GM23338 (cell line): ENCODE data around the gene NEU2. TPM values are rescaled to one million over a fixed set of nuclear protein-coding genes. Genes with fewer than 3 reads are reported as not detected.

Experiments
- ATAC-seq: fragments of 200-7000 bp; cut with Tn5 transposase; 3 replicates; pipeline ENCODE4 v1.9.1; 2020
- DNase-seq: peaks from one replicate; pipeline ENCODE4 v3.0.0-alpha.2; 2015; ENCODE audit warnings: low spot score
- H2AFZ ChIP-seq: fragments of 200-600 bp; sonication (generic); 2 replicates; pipeline ENCODE4 v1.8.0; 2016; ENCODE audit warnings: antibody characterized with exemption, mild to moderate bottlenecking, moderate library complexity
- H3F3A ChIP-seq: fragments of 200-600 bp; sonication (generic); replicated peaks from 2 replicates; pipeline ENCODE4 v1.8.0; 2017; ENCODE audit warnings: antibody characterized with exemption, mixed run types, low read depth
- H3K27ac ChIP-seq: fragments of 200-600 bp; sonication (generic); 2 replicates; pipeline ENCODE4 v1.6.1; 2016; ENCODE audit warnings: low read depth
- H3K27me3 ChIP-seq: fragments of 200-600 bp; sonication (generic); 2 replicates; pipeline ENCODE4 v1.8.0; 2016; ENCODE audit warnings: mild to moderate bottlenecking, mixed run types, moderate library complexity; ENCODE audit not compliant: insufficient read depth
- H3K36me3 ChIP-seq: fragments of 200-600 bp; sonication (generic); 2 replicates; pipeline ENCODE4 v1.8.0; 2016; ENCODE audit warnings: mild to moderate bottlenecking; ENCODE audit not compliant: insufficient read depth
- H3K4me1 ChIP-seq: fragments of 200-600 bp; sonication (generic); 2 replicates; pipeline ENCODE4 v1.8.0; 2016; ENCODE audit warnings: mild to moderate bottlenecking, moderate library complexity; ENCODE audit not compliant: insufficient read depth
- H3K4me2 ChIP-seq: fragments of 200-600 bp; sonication (generic); 2 replicates; pipeline ENCODE4 v1.7.1; 2017; ENCODE audit warnings: mixed run types
- H3K4me3 ChIP-seq: fragments of 200-600 bp; sonication (generic); 2 replicates; pipeline ENCODE4 v1.6.1; 2016; ENCODE audit warnings: mixed run types
- H3K79me2 ChIP-seq: fragments of 200-600 bp; sonication (generic); replicated peaks from 2 replicates; pipeline ENCODE4 v1.8.0; 2017; ENCODE audit warnings: mild to moderate bottlenecking; ENCODE audit not compliant: insufficient read depth
- H3K9me2 ChIP-seq: fragments of 200-600 bp; sonication (generic); 2 replicates; pipeline ENCODE4 v1.8.0; 2017; ENCODE audit not compliant: insufficient read depth
- H4K20me1 ChIP-seq: fragments of 200-600 bp; sonication (generic); replicated peaks from 2 replicates; pipeline ENCODE4 v1.8.0; 2017; ENCODE audit warnings: mild to moderate bottlenecking; ENCODE audit not compliant: insufficient read depth
- H3K27ac Mint-ChIP-seq: 2 replicates; pipeline ENCODE4 v1.8.0; 2020; ENCODE audit warnings: inconsistent platforms, mild to moderate bottlenecking, moderate library complexity, mixed read lengths
- H3K27me3 Mint-ChIP-seq: 3 replicates; pipeline ENCODE4 v1.8.0; 2022; ENCODE audit warnings: low read depth, mild to moderate bottlenecking, moderate library complexity, mixed read lengths, inconsistent platforms; ENCODE audit not compliant: insufficient read depth, poor library complexity
- H3K36me3 Mint-ChIP-seq: 3 replicates; pipeline ENCODE4 v1.8.0; 2021; ENCODE audit warnings: low read depth, mild to moderate bottlenecking, inconsistent platforms, moderate library complexity, mixed read lengths
- H3K4me1 Mint-ChIP-seq: 3 replicates; pipeline ENCODE4 v1.8.0; 2020; ENCODE audit warnings: mild to moderate bottlenecking, inconsistent platforms, mixed read lengths
- H3K4me3 Mint-ChIP-seq: 3 replicates; pipeline ENCODE4 v1.8.0; 2021; ENCODE audit warnings: moderate library complexity, mild to moderate bottlenecking, inconsistent platforms, mixed read lengths
- H3K9me3 Mint-ChIP-seq: 3 replicates; pipeline ENCODE4 v1.8.0; 2020; ENCODE audit warnings: moderate library complexity, mild to moderate bottlenecking, inconsistent platforms, mixed read lengths
- CREB1 ChIP-seq: fragments of 250-450 bp; sonication (Bioruptor Pico); IDR thresholded peaks from 2 replicates; pipeline ENCODE4 v1.5.0; 2020; ENCODE audit warnings: low read depth, mild to moderate bottlenecking, moderate library complexity
- CTCF ChIP-seq, 2 experiments: fragments of 200-600 bp in 1 of 2; sonication (generic) in 1 of 2; conservative IDR thresholded peaks; 2 replicates each; pipeline versions ENCODE4 v1.5.1 to v1.6.1; 2016 to 2017; ENCODE audit warnings: antibody characterized with exemption in 2 of 2, low read depth in 2 of 2, mild to moderate bottlenecking in 2 of 2, moderate library complexity in 1 of 2
- EZH2 ChIP-seq: fragments of 200-600 bp; sonication (generic); IDR thresholded peaks from one replicate; pipeline ENCODE4 v1.8.0; 2017; ENCODE audit warnings: antibody characterized with exemption, mild to moderate bottlenecking, low read depth; ENCODE audit not compliant: unreplicated experiment
- POLR2AphosphoS5 ChIP-seq: IDR thresholded peaks from 2 replicates; pipeline ENCODE4 v1.6.1; 2016; ENCODE audit warnings: antibody characterized with exemption, low read depth
- REST ChIP-seq: IDR thresholded peaks from one replicate; pipeline ENCODE4 v1.6.1; 2018; ENCODE audit warnings: antibody characterized with exemption; ENCODE audit not compliant: unreplicated experiment
- ZNF462 ChIP-seq: fragments of 250-450 bp; sonication (Bioruptor Pico); IDR thresholded peaks from 2 replicates; pipeline ENCODE4 v1.5.0; 2020; ENCODE audit warnings: mild to moderate bottlenecking, moderate library complexity
- polyA plus RNA-seq: library from polyadenylated mRNA; unstranded; fragments of >200 nt; fragmentation: Nextera tagmentation; extraction: Ambion mirVana; gene quantifications from 2 replicates; pipeline ENCODE4 v1.2.1, GENCODE V29; 2016
- total RNA-seq: library from RNA; depleted of rRNA; stranded (reverse); fragments of >200 nt; shearing (Covaris generic); gene quantifications from 2 replicates; pipeline ENCODE4 v1.2.3, GENCODE V29; 2014

NEU2 gene
- total and polyA plus RNA-seq, 2 experiments from 2014 or later, result not detected

- Mint-ChIP-seq H3K36me3 (peaks cover 3% of the 10 kb centered on the region; the same call in 1 of the 3 replicates), H3K4me3 (no peak overlapping the region), H3K4me1 (peaks cover 6% of the 10 kb centered on the region), H3K27me3 (no peaks in the 10 kb centered on the region), H3K9me3 (peaks cover 3% of the 10 kb centered on the region; the same call in 1 of the 3 replicates), H3K27ac (no peak overlapping the region)
- Histone ChIP-seq H3K4me1 (no peaks in the 10 kb centered on the region), H3K4me2 (no peak overlapping the region), H3K79me2 (no peaks in the 10 kb centered on the region), H3F3A (peaks cover 13% of the 10 kb centered on the region), H2AFZ (no peak overlapping the region), H3K36me3 (no peaks in the 10 kb centered on the region), H3K4me3 (no peak overlapping the region), H4K20me1 (no peaks in the 10 kb centered on the region), H3K9me2 (peaks cover 6% of the 10 kb centered on the region; the same call in 1 of the 2 replicates), H3K27me3 (no peaks in the 10 kb centered on the region), H3K27ac (no peak overlapping the region)
- ATAC-seq, result no peak
- no peak for DNase-seq
- TF ChIP-seq REST, result no peak
- TF ChIP-seq CTCF (conservative IDR thresholded peaks at IDR 0.05; ENCODE audit: low read depth in 2 of 2), result no peak
- no peak for TF ChIP-seq POLR2AphosphoS5
- TF ChIP-seq CREB1, result no peak
Measured at GRCh38 chr2:233037078-233037477, 4.6 kb downstream of the NEU2 start.

DNA sequence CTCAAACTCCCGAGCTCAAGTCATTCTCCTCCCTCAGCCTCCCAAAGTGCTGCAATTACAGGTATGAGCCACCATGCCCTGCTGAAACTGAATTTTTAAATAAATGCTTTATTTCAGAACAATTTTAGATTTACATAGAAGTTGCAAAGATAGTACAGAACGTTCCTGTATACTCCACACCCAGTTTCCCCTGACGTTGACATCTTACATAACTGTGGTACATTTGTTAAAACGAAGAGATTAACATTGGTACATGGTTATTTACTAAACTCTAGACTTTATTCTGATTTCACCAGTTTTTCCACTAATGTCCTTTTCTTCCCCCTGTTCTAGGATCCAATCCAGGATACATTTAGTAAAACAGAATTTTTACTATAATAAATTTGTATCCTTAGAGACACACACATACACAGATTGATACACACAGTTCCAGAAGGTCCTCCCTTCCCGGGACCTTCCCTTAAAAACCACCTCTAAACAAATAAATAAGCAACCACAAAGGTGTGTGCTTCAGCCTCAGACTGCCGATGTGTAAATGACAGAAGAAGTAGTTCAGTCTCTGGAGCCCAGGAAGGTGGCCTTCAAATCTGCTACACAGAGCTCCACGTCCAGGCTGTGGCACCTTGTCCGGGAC lies 6.9 kb downstream of the NEU2 start:
- no peaks in the 10 kb centered on the region; the same call in 2 of the 3 replicates for H3K4me1 Mint-ChIP-seq
- peaks cover 3% of the 10 kb centered on the region; the same call in 1 of the 3 replicates for H3K9me3 Mint-ChIP-seq
- peaks cover 3% of the 10 kb centered on the region for H3K27me3 Mint-ChIP-seq
- Histone ChIP-seq H3K4me1 (no peaks in the 10 kb centered on the region), H3K4me2 (no peak overlapping the region), H3K9me2 (peaks cover 6% of the 10 kb centered on the region; the same call in 1 of the 2 replicates), H3K27ac (no peak overlapping the region), H3K27me3 (no peaks in the 10 kb centered on the region), H2AFZ (no peak overlapping the region), H3K4me3 (no peak overlapping the region), H3K36me3 (no peaks in the 10 kb centered on the region), H3K79me2 (no peaks in the 10 kb centered on the region), H4K20me1 (no peaks in the 10 kb centered on the region), H3F3A (peaks cover 13% of the 10 kb centered on the region)
- DNase-seq (no peak), ATAC-seq (no peak)
- H3K36me3 Mint-ChIP-seq, result peaks cover 3% of the 10 kb centered on the region; the same call in 1 of the 3 replicates
- H3K27ac Mint-ChIP-seq, result no peak overlapping the region
- no peak overlapping the region for H3K4me3 Mint-ChIP-seq
- TF ChIP-seq CREB1 (no peak), POLR2AphosphoS5 (no peak), EZH2 (no peak), ZNF462 (CRISPR knock-in tag) (no peak)
